Neuronal stem cell (in vitro differentiated cells): ENCODE results near the gene GIMAP5.
"Not testable (repeated sequence)": the region's sequence is repeated elsewhere in the genome, so short reads cannot be mapped to it uniquely, and the experiment has no call there.

Source experiments
- DNase-seq: peaks from one replicate; pipeline ENCODE4 v3.0.0-alpha.2; 2013; ENCODE audit warnings: low spot score
- H2AFZ ChIP-seq: one replicate; pipeline ENCODE4 v1.6.1; 2013; ENCODE audit warnings: mild to moderate bottlenecking, low read length, inconsistent platforms
- H2AK5ac ChIP-seq: 2 replicates; pipeline ENCODE4 v1.6.1; 2013; ENCODE audit warnings: low read depth, mild to moderate bottlenecking, inconsistent platforms, low read length, moderate library complexity, mixed read lengths
- H2BK120ac ChIP-seq: 2 replicates; pipeline ENCODE4 v1.6.1; 2013; ENCODE audit warnings: low read depth, mild to moderate bottlenecking, inconsistent platforms, low read length, moderate library complexity, mixed read lengths
- H2BK12ac ChIP-seq: one replicate; pipeline ENCODE4 v1.6.1; 2013; ENCODE audit warnings: low read length, inconsistent platforms
- H2BK15ac ChIP-seq: 2 replicates; pipeline ENCODE4 v1.6.1; 2013; ENCODE audit warnings: mild to moderate bottlenecking, low read length, inconsistent platforms, mixed read lengths
- H2BK5ac ChIP-seq: one replicate; pipeline ENCODE4 v1.6.1; 2013; ENCODE audit warnings: inconsistent platforms, mild to moderate bottlenecking, low read length, moderate library complexity
- H3K14ac ChIP-seq: one replicate; pipeline ENCODE4 v1.6.1; 2013; ENCODE audit warnings: low read length, inconsistent platforms
- H3K18ac ChIP-seq: 2 replicates; pipeline ENCODE4 v1.6.1; 2013; ENCODE audit warnings: low read length, inconsistent platforms
- H3K23ac ChIP-seq: 2 replicates; pipeline ENCODE4 v1.6.1; 2013; ENCODE audit warnings: low read depth, mild to moderate bottlenecking, mixed read lengths, low read length, inconsistent platforms; ENCODE audit not compliant: poor library complexity
- H3K27ac ChIP-seq: replicated peaks from 3 replicates; pipeline ENCODE4 v1.5.1; 2013; ENCODE audit warnings: low read length, inconsistent platforms
- H3K27me3 ChIP-seq, 3 experiments: 2 replicates each; pipeline ENCODE4 v1.6.1; 2013; ENCODE audit warnings: low read length in 3 of 3, mild to moderate bottlenecking in 2 of 3, inconsistent platforms in 1 of 3, low read depth in 1 of 3, mixed read lengths in 1 of 3, moderate library complexity in 1 of 3; ENCODE audit not compliant: control insufficient read depth in 3 of 3, insufficient read depth in 3 of 3
- H3K36me3 ChIP-seq, 2 donors: replicated peaks in 1 of 2; 2 replicates each; pipeline ENCODE4 v1.6.1; 2013; ENCODE audit warnings: low read length in 2 of 2; ENCODE audit not compliant: control insufficient read depth in 2 of 2, insufficient read depth in 2 of 2
- H3K4ac ChIP-seq: 2 replicates; pipeline ENCODE4 v1.6.1; 2013; ENCODE audit warnings: inconsistent platforms, mild to moderate bottlenecking, low read length, moderate library complexity
- H3K4me1 ChIP-seq, 2 donors: 1 replicate in 1 of 2; 2 replicates in 1 of 2; pipeline ENCODE4 v1.6.1; 2013; ENCODE audit warnings: low read length in 2 of 2, low read depth in 1 of 2; ENCODE audit not compliant: control insufficient read depth in 2 of 2, insufficient read depth in 1 of 2
- H3K4me2 ChIP-seq: one replicate; pipeline ENCODE4 v1.6.1; 2013; ENCODE audit warnings: mild to moderate bottlenecking, low read length, inconsistent platforms; ENCODE audit not compliant: insufficient read depth, poor library complexity, severe bottlenecking
- H3K4me3 ChIP-seq, 2 donors: 2 replicates each; pipeline ENCODE4 v1.5.1; 2013; ENCODE audit warnings: low read length in 2 of 2, mild to moderate bottlenecking in 2 of 2, inconsistent platforms in 1 of 2, moderate library complexity in 1 of 2
- H3K79me1 ChIP-seq: one replicate; pipeline ENCODE4 v1.6.1; 2013; ENCODE audit warnings: low read depth, mild to moderate bottlenecking, inconsistent platforms, low read length, moderate library complexity
- H3K9ac ChIP-seq: one replicate; pipeline ENCODE4 v1.6.1; 2013; ENCODE audit warnings: mild to moderate bottlenecking, low read depth, low read length, inconsistent platforms; ENCODE audit not compliant: poor library complexity
- H3K9me3 ChIP-seq, 2 donors: replicated peaks in 1 of 2; 2 replicates each; pipeline versions ENCODE3 to v1.6.1; 2013; ENCODE audit warnings: low read length in 2 of 2, mild to moderate bottlenecking in 2 of 2, inconsistent platforms in 1 of 2, low read depth in 1 of 2, mixed read lengths in 1 of 2, moderate library complexity in 1 of 2; ENCODE audit not compliant: control insufficient read depth in 2 of 2, insufficient read depth in 1 of 2
- H4K8ac ChIP-seq: one replicate; pipeline ENCODE4 v1.6.1; 2013; ENCODE audit warnings: low read depth, mild to moderate bottlenecking, inconsistent platforms, low read length, moderate library complexity
- H4K91ac ChIP-seq: one replicate; pipeline ENCODE4 v1.6.1; 2013; ENCODE audit warnings: low read length, low read depth, mild to moderate bottlenecking, inconsistent platforms; ENCODE audit not compliant: poor library complexity
- WGBS, 2 donors: extraction: QIAGEN DNeasy Blood & Tissue Kit; methylation state at CpG; one replicate each; pipeline ENCODE4 v1.1.7; 2013; ENCODE audit warnings: missing lambda C conversion rate in 2 of 2, mixed read lengths in 1 of 2; ENCODE audit not compliant: insufficient read length in 2 of 2, insufficient replicate concordance in 1 of 2; ENCODE audit errors: extremely low coverage in 2 of 2; 5-methylcytosine and 5-hydroxymethylcytosine counted together

GIMAP5 gene

GRCh38 chr7:150759479-150759878 is 22.3 kb downstream of the GIMAP5 start:
- Histone ChIP-seq H3K27me3 (no peaks in the 10 kb centered on the region), H3K36me3 (no peaks in the 10 kb centered on the region), H3K4me2 (no peak overlapping the region), H3K79me1 (no peaks in the 10 kb centered on the region), H2BK120ac (no peak overlapping the region), H3K23ac (no peak overlapping the region), H3K4ac (no peak overlapping the region), H4K91ac (no peak overlapping the region), H4K8ac (no peak overlapping the region), H3K27ac (no peak overlapping the region), H3K14ac (no peak overlapping the region), H2BK12ac (no peak overlapping the region), H3K4me3 (no peak overlapping the region), H2AFZ (no peak overlapping the region), H2BK15ac (no peak overlapping the region), H2BK5ac (no peak overlapping the region), H3K18ac (no peak overlapping the region), H3K4me1 (no peaks in the 10 kb centered on the region), H2AK5ac (no peak overlapping the region), H3K9me3 (no peaks in the 10 kb centered on the region), H3K9ac (no peak overlapping the region)
- WGBS, 2 donors = no CpG with 5 or more reads among the region's 1 CpG
- no peak for DNase-seq

- H2BK12ac ChIP-seq = no peak overlapping the region
- no peak overlapping the region for H2BK15ac ChIP-seq
- no peaks in the 10 kb centered on the region for H3K79me1 ChIP-seq
- H3K4me3 ChIP-seq = no peak overlapping the region
- H3K18ac ChIP-seq = no peak overlapping the region
- H3K4ac ChIP-seq = no peak overlapping the region
- no peak overlapping the region for H4K91ac ChIP-seq
- H4K8ac ChIP-seq = no peak overlapping the region
- H3K36me3 ChIP-seq = no peaks in the 10 kb centered on the region
- H3K27me3 ChIP-seq = no peaks in the 10 kb centered on the region
- no peaks in the 10 kb centered on the region for H3K4me1 ChIP-seq
- H2BK5ac ChIP-seq = no peak overlapping the region
- no peak overlapping the region for H3K4me2 ChIP-seq
- no peak overlapping the region for H2AFZ ChIP-seq
- no peak overlapping the region for H3K23ac ChIP-seq
- H3K9me3 ChIP-seq = no peaks in the 10 kb centered on the region
- no peak overlapping the region for H3K14ac ChIP-seq
- H3K9ac ChIP-seq = no peak overlapping the region
- no peak for DNase-seq
- H3K27ac ChIP-seq = no peak overlapping the region
- H2AK5ac ChIP-seq = no peak overlapping the region
- H2BK120ac ChIP-seq = no peak overlapping the region
Observed at GRCh38 chr7:150766334-150766709, 29.1 kb downstream of the GIMAP5 start.

GRCh38 chr7:150769768-150770167 is 32.5 kb downstream of the GIMAP5 start:
- Histone ChIP-seq H2BK12ac (no peak overlapping the region), H2BK120ac (no peak overlapping the region), H2AK5ac (no peak overlapping the region), H4K8ac (no peak overlapping the region), H3K4me1 (no peaks in the 10 kb centered on the region), H3K4me3 (no peak overlapping the region), H3K23ac (no peak overlapping the region), H2BK15ac (no peak overlapping the region), H3K9me3 (no peaks in the 10 kb centered on the region), H3K27ac (no peak overlapping the region), H2BK5ac (no peak overlapping the region), H3K4ac (no peak overlapping the region), H3K18ac (no peak overlapping the region), H3K27me3 (no peaks in the 10 kb centered on the region), H3K36me3 (no peaks in the 10 kb centered on the region), H3K14ac (no peak overlapping the region), H3K79me1 (no peaks in the 10 kb centered on the region), H2AFZ (no peak overlapping the region), H4K91ac (no peak overlapping the region), H3K9ac (no peak overlapping the region), H3K4me2 (no peak overlapping the region)
- no peak for DNase-seq
- no CpG with 5 or more reads among the region's 4 CpGs for WGBS, 2 donors

GRCh38 chr7:150774131-150774530 is 36.9 kb downstream of the GIMAP5 start:
- H4K8ac ChIP-seq, H3K9me3 ChIP-seq, H3K4me1 ChIP-seq, H3K18ac ChIP-seq, H3K23ac ChIP-seq, H3K9ac ChIP-seq, H4K91ac ChIP-seq, H2AK5ac ChIP-seq, H3K4me2 ChIP-seq, H3K27ac ChIP-seq, H2BK120ac ChIP-seq, H3K36me3 ChIP-seq, H3K14ac ChIP-seq, H2BK12ac ChIP-seq, H2BK15ac ChIP-seq, H3K4me3 ChIP-seq, H2BK5ac ChIP-seq, H2AFZ ChIP-seq, H3K27me3 ChIP-seq, H3K4ac ChIP-seq, H3K79me1 ChIP-seq, DNase-seq: not testable (repeated sequence)
- WGBS, 2 donors = no CpG with 5 or more reads among the region's 1 CpG
